ENCODE data around the gene OGFOD1.

GRCh38 chr16:56411624-56412023 is 39.7 kb upstream of the OGFOD1 start:
- TF ChIP-seq CTCF (IDR thresholded peaks at IDR 0.05) (no peak), EZH2 (IDR thresholded peaks at IDR 0.05; ENCODE audit: borderline replicate concordance, insufficient read depth, low read depth, low read length, poor library complexity, severe bottlenecking) (no peak)

Data from B cell (primary cell).